C4-2B (cell line): ENCODE results near the gene TSHB.

ENCODE experiments used
- CTCF ChIP-seq: fragments of 450-650 bp; conservative IDR thresholded peaks from 2 replicates; pipeline ENCODE4 v1.5.1; 2017; ENCODE audit warnings: mild to moderate bottlenecking
- ZFX ChIP-seq: fragments of 450-650 bp; IDR thresholded peaks from 2 replicates; pipeline ENCODE4 v1.6.1; 2017

DNA sequence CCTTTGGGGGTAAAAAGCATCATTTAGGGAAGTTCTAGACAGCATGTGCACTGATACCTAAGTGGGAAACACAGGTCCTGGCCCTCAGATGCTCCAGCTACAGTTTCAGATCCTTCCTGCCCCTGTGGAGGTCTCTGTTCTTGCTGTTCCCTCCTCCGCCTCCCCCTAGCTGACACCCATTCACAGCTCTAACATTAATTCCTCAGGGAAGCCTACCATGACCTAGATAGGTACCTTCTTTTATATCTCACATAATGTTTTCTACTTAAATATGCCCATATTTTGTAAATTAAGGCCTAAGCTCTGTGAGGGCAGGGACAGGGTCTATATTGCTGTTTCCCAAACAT, 48.3 kb downstream of the TSHB start:
- TF ChIP-seq CTCF: no peak
- TF ChIP-seq ZFX: no peak
